Caki2 (cell line): ENCODE results near the gene EPGN. TPM values are rescaled to one million over a fixed set of nuclear protein-coding genes. Genes with fewer than 3 reads are reported as not detected.
A peak's percentile ranks its signal among the peaks of the same experiment; 100 is the strongest.

Experiments used
- DNase-seq: peaks from one replicate; pipeline ENCODE4 v3.0.0-alpha.2; 2015; ENCODE audit warnings: low read depth
- in situ Hi-C: cut with HindIII; loops from 2 replicates; pipeline ENCODE4 v1.10.0; 2016; ENCODE audit warnings: low sequenced_read_pairs, low pct_unique_long_range_greater_than_20kb, mixed read lengths
- total RNA-seq: library from RNA; depleted of rRNA; stranded (reverse); fragments of >200 nt; shearing (Covaris generic); gene quantifications from 2 replicates; pipeline ENCODE4 v1.2.3, GENCODE V29; 2014; ENCODE audit warnings: low replicate concordance; rRNA removed

EPGN gene
- 0.81 TPM in 1 of 2 replicates, not detected in the other for total RNA-seq

GRCh38 chr4:74308215-74308614 is at the start of gene EPGN:
Gene EPGN, plus strand, starts transcription at chr4:74308470. Its CDS starts 64 bp downstream, at chr4:74308534.
- in situ Hi-C loops: loop anchor here (25.0 kb wide), 1 partner anchor 121 kb away; no protein-coding TSS in a partner anchor
- no peak for DNase-seq

- in situ Hi-C loops: no loop called here
- DNase-seq: no peak
Observed at GRCh38 chr4:74258963-74259362, 49.3 kb upstream of the EPGN start.

- in situ Hi-C loops: no loop called here
- DNase-seq: no peak
Observed at GRCh38 chr4:74260036-74260435, 48.2 kb upstream of the EPGN start.

GRCh38 chr4:74262522-74262921 is 45.7 kb upstream of the EPGN start:
- no peak for DNase-seq
- in situ Hi-C loops: no loop called here

GRCh38 chr4:74263551-74263950 is 44.7 kb upstream of the EPGN start:
- in situ Hi-C loops: no loop called here
- DNase-seq: no peak

- in situ Hi-C loops: no loop called here
- DNase-seq: no peak
Observed at GRCh38 chr4:74266081-74266480, 42.2 kb upstream of the EPGN start.

GRCh38 chr4:74267998-74268606 is 40.2 kb upstream of the EPGN start:
- in situ Hi-C loops: no loop called here
- DNase-seq: peak; percentile 78

GRCh38 chr4:74268643-74269042 is 39.6 kb upstream of the EPGN start:
- in situ Hi-C loops: no loop called here

GRCh38 chr4:74278490-74278889 is 29.8 kb upstream of the EPGN start:
- in situ Hi-C loops: no loop called here
- no peak for DNase-seq

More at GRCh38 chr4:74268643-74269042, 39.6 kb upstream of the EPGN start:
- no peak for DNase-seq

GRCh38 chr4:74279716-74280115 is 28.6 kb upstream of the EPGN start:
- in situ Hi-C loops: no loop called here

GRCh38 chr4:74282926-74283325 is 25.3 kb upstream of the EPGN start:
- DNase-seq: no peak
- in situ Hi-C loops: no loop called here

More at GRCh38 chr4:74279716-74280115, 28.6 kb upstream of the EPGN start:
- no peak for DNase-seq

GRCh38 chr4:74283614-74284013 is 24.7 kb upstream of the EPGN start:
- DNase-seq: peak; percentile 95
- in situ Hi-C loops: no loop called here

GRCh38 chr4:74284053-74284452 is 24.2 kb upstream of the EPGN start:
- in situ Hi-C loops: no loop called here
- peak; percentile 95 for DNase-seq

GRCh38 chr4:74287164-74287563 is 21.1 kb upstream of the EPGN start:
- in situ Hi-C loops: no loop called here
- DNase-seq: no peak

GRCh38 chr4:74287791-74288190 is 20.5 kb upstream of the EPGN start:
- in situ Hi-C loops: no loop called here
- DNase-seq: no peak

GRCh38 chr4:74291471-74291870 is 16.8 kb upstream of the EPGN start:
- DNase-seq: no peak
- in situ Hi-C loops: no loop called here

- in situ Hi-C loops: no loop called here
- DNase-seq: peak; percentile 23
Observed at GRCh38 chr4:74292111-74292870, 16.0 kb upstream of the EPGN start.

GRCh38 chr4:74293558-74293957 is 14.7 kb upstream of the EPGN start:
- DNase-seq: peak; percentile 23
- in situ Hi-C loops: no loop called here

GRCh38 chr4:74294681-74295080 is 13.6 kb upstream of the EPGN start:
- peak; percentile 26 for DNase-seq
- in situ Hi-C loops: no loop called here

- DNase-seq: peak; percentile 55
- in situ Hi-C loops: no loop called here
Observed at GRCh38 chr4:74297539-74297938, 10.7 kb upstream of the EPGN start.
